Uterus (tissue), 2 donors: Measurements from ENCODE around the gene KCNK3.

Experiments
- POLR2A ChIP-seq, 2 donors: fragments of 450-650 bp; IDR thresholded peaks; one replicate each; pipeline ENCODE4 v1.6.1; 2016; ENCODE audit warnings: antibody characterized with exemption in 2 of 2, mild to moderate bottlenecking in 1 of 2, moderate library complexity in 1 of 2
- TF ChIP-seq, protein P1 (sequence below), 4 experiments: fragments of 200-600 bp in 2 of 4; fragments of 450-650 bp in 2 of 4; sonication (generic) in 2 of 4; IDR thresholded peaks; one replicate each; pipeline ENCODE4 v1.5.1; 2016 to 2019; ENCODE audit warnings: antibody characterized with exemption in 4 of 4, mild to moderate bottlenecking in 2 of 4, moderate library complexity in 1 of 4

DNA sequence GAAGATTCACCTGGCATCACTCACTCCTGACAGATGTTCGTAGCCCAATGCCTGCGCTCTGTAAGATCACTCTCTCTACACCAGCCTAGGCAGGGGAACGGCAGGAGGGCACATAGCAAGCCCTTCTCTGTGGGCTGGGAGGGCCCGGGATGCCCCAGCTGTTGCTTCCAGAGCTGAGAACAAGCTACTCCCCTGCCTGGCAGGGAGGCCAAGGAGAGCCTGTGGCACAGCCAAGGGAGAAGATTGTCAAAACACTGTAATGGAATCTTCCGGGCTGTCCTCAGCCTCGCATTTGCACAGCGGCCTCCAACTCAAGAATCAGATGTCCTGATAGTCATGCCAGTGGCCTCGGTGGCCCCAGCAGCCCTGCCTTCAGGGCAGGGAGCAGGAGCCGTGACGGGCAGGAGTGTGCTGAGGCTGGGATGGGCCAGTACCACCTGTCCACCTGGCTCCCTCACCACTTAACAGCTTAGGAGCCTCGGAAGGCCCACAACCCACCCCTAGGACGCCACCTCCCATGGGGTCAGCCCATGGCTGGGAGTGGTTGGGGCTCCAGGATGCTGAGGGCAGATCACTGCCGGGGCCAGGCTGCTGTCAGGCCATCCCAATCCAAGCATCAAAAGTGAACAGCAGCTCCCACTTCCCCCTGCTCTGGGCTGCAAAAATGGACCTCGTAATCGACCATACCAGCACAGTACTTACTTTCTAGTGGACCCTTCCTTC, 49.7 kb downstream of the KCNK3 start:
- TF ChIP-seq, protein P1, sequence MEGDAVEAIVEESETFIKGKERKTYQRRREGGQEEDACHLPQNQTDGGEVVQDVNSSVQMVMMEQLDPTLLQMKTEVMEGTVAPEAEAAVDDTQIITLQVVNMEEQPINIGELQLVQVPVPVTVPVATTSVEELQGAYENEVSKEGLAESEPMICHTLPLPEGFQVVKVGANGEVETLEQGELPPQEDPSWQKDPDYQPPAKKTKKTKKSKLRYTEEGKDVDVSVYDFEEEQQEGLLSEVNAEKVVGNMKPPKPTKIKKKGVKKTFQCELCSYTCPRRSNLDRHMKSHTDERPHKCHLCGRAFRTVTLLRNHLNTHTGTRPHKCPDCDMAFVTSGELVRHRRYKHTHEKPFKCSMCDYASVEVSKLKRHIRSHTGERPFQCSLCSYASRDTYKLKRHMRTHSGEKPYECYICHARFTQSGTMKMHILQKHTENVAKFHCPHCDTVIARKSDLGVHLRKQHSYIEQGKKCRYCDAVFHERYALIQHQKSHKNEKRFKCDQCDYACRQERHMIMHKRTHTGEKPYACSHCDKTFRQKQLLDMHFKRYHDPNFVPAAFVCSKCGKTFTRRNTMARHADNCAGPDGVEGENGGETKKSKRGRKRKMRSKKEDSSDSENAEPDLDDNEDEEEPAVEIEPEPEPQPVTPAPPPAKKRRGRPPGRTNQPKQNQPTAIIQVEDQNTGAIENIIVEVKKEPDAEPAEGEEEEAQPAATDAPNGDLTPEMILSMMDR (IDR thresholded peaks at IDR 0.05), result no peak
- TF ChIP-seq POLR2A (IDR thresholded peaks at IDR 0.05), result no peak
